Caco-2 (cell line): ENCODE data around the gene INAFM1. TPM values are rescaled to one million over a fixed set of nuclear protein-coding genes. Genes with fewer than 3 reads are reported as not detected.
A peak's percentile ranks its signal among the peaks of the same experiment; 100 is the strongest.

Source experiments
- BruUV-seq: library from RNA; stranded (reverse); fragments of 400-500 nt; replicated peaks from 2 replicates; lab custom pipeline; 2021; lab: Mats Ljungman, UMichigan
- CTCF ChIA-PET: fragments of 300-600 bp; sonication (Branson Sonifier 250); formaldehyde crosslinking; loops from one replicate; lab custom pipeline; 2022; ENCODE audit warnings: antibody characterized with exemption; lab: Charles Lee
- POLR2A ChIA-PET: fragments of 300-600 bp; sonication (Branson Sonifier 250); formaldehyde crosslinking; loops from one replicate; lab custom pipeline; 2022; ENCODE audit warnings: antibody characterized with exemption; lab: Charles Lee
- DNase-seq, 2 experiments: peaks; one replicate each; pipeline versions ENCODE4 v3.0.0 to v3.0.0-alpha.2; 2020 to 2022
- H3K27me3 ChIP-seq: replicated peaks from 2 replicates; pipeline ENCODE4 v1.6.0; 2011; ENCODE audit warnings: low read length; ENCODE audit not compliant: control insufficient read depth, insufficient read depth
- H3K36me3 ChIP-seq: 2 replicates; pipeline ENCODE4 v1.5.1; 2011; ENCODE audit warnings: low read length; ENCODE audit not compliant: control insufficient read depth, insufficient read depth
- H3K4me1 ChIP-seq: fragments of 250-450 bp; sonication (Bioruptor Pico); 2 replicates; pipeline ENCODE4 v1.5.1; 2020; ENCODE audit warnings: mild to moderate bottlenecking
- H3K4me3 ChIP-seq: 2 replicates; pipeline ENCODE4 v1.5.1; 2011; ENCODE audit warnings: low read depth, mild to moderate bottlenecking, control low read depth, low read length
- H3K9me3 ChIP-seq: fragments of 250-450 bp; sonication (Bioruptor Pico); 2 replicates; pipeline ENCODE4 v1.5.1; 2020; ENCODE audit warnings: mild to moderate bottlenecking, moderate library complexity
- H3K27ac Mint-ChIP-seq: one replicate; pipeline ENCODE4 v1.8.0; 2022; ENCODE audit warnings: mixed read lengths; ENCODE audit not compliant: unreplicated experiment
- H3K27me3 Mint-ChIP-seq: one replicate; pipeline ENCODE4 v1.8.0; 2022; ENCODE audit warnings: mixed read lengths; ENCODE audit not compliant: insufficient read depth, unreplicated experiment
- H3K36me3 Mint-ChIP-seq: one replicate; pipeline ENCODE4 v1.8.0; 2022; ENCODE audit warnings: mild to moderate bottlenecking, mixed read lengths; ENCODE audit not compliant: insufficient read depth, unreplicated experiment
- H3K4me1 Mint-ChIP-seq: one replicate; pipeline ENCODE4 v1.8.0; 2022; ENCODE audit warnings: low read depth, mixed read lengths; ENCODE audit not compliant: unreplicated experiment
- H3K4me3 Mint-ChIP-seq: one replicate; pipeline ENCODE4 v1.8.0; 2022; ENCODE audit warnings: mild to moderate bottlenecking, moderate library complexity, mixed read lengths; ENCODE audit not compliant: unreplicated experiment
- H3K9me3 Mint-ChIP-seq: one replicate; pipeline ENCODE4 v1.8.0; 2022; ENCODE audit warnings: mixed read lengths; ENCODE audit not compliant: unreplicated experiment
- intact Hi-C: fragments of 100-400 bp; cut with micrococcal nuclease; formaldehyde crosslinking; loops from one replicate; pipeline ENCODE4 v1.10.0; 2022; ENCODE audit not compliant: unreplicated experiment
- total RNA-seq: library from RNA; stranded (reverse); gene quantifications from 2 replicates; pipeline ENCODE4 v1.2.3, GENCODE V29; 2022
- TF ChIP-seq, protein P1 (sequence below), 2 experiments: fragments of 200-600 bp in 1 of 2; IDR thresholded peaks; 1 replicate in 1 of 2; 2 replicates in 1 of 2; pipeline versions ENCODE4 v1.5.1 to v1.8.0; 2011 to 2022; ENCODE audit warnings: antibody characterized with exemption in 1 of 2, control low read depth in 1 of 2, inconsistent platforms in 1 of 2, low read depth in 1 of 2, low read length in 1 of 2, mild to moderate bottlenecking in 1 of 2, moderate library complexity in 1 of 2; ENCODE audit not compliant: insufficient read depth in 1 of 2, severe bottlenecking in 1 of 2, unreplicated experiment in 1 of 2

INAFM1 gene
- total RNA-seq, 1 experiment from 2014 or later: 10.4 TPM

DNA sequence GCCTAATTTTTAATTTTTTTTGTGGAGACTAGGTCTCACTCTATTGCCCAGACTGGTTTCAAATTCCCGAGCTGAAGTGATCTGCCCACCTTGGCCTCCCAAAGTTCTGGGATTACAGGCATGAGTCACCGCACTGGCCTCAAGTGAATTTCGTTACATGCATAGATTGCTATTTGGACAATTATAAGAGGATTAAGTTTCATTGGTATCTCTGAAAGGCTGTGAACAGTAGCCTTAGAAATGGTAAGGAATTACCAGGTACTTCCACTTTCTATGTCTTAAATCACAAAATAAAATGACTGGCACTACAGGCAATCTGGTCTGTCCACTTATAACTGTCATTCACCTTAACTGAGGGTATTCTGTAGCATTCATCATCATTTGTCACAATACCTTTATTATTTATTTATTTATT, 21.2 kb upstream of the INAFM1 start:
- H3K9me3 ChIP-seq: no peaks in the 10 kb centered on the region
- no peaks in the 10 kb centered on the region for H3K36me3 ChIP-seq
- DNase-seq: no peak
- no peaks in the 10 kb centered on the region for H3K27me3 Mint-ChIP-seq
- peaks cover 40% of the 10 kb centered on the region for H3K36me3 Mint-ChIP-seq
- no peaks in the 10 kb centered on the region for H3K9me3 Mint-ChIP-seq
- CTCF ChIA-PET: interaction anchor here (0.6 to 1.2 kb wide), 2 partner anchors 9 to 27 kb away, joined by 3 to 5 read pairs; no protein-coding TSS in a partner anchor
- TF ChIP-seq, protein P1, sequence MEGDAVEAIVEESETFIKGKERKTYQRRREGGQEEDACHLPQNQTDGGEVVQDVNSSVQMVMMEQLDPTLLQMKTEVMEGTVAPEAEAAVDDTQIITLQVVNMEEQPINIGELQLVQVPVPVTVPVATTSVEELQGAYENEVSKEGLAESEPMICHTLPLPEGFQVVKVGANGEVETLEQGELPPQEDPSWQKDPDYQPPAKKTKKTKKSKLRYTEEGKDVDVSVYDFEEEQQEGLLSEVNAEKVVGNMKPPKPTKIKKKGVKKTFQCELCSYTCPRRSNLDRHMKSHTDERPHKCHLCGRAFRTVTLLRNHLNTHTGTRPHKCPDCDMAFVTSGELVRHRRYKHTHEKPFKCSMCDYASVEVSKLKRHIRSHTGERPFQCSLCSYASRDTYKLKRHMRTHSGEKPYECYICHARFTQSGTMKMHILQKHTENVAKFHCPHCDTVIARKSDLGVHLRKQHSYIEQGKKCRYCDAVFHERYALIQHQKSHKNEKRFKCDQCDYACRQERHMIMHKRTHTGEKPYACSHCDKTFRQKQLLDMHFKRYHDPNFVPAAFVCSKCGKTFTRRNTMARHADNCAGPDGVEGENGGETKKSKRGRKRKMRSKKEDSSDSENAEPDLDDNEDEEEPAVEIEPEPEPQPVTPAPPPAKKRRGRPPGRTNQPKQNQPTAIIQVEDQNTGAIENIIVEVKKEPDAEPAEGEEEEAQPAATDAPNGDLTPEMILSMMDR (IDR thresholded peaks at IDR 0.05; ENCODE audit: insufficient read depth in 1 of 2, low read depth in 1 of 2, low read length in 1 of 2, severe bottlenecking in 1 of 2, unreplicated experiment in 1 of 2): no peak
- intact Hi-C loops: loop anchor here (10.0 kb wide), 1 partner anchor 389 kb away; the partner anchor contains the start of gene ARHGAP35
- POLR2A ChIA-PET: no interaction called here
- H3K27me3 ChIP-seq: no peaks in the 10 kb centered on the region
- H3K4me3 Mint-ChIP-seq: no peak overlapping the region
- H3K4me1 ChIP-seq: peaks cover 17% of the 10 kb centered on the region
- no peak overlapping the region for H3K4me3 ChIP-seq
- peaks cover 18% of the 10 kb centered on the region for H3K4me1 Mint-ChIP-seq
- BruUV-seq: no TSS peak
- H3K27ac Mint-ChIP-seq: no peak overlapping the region

DNA sequence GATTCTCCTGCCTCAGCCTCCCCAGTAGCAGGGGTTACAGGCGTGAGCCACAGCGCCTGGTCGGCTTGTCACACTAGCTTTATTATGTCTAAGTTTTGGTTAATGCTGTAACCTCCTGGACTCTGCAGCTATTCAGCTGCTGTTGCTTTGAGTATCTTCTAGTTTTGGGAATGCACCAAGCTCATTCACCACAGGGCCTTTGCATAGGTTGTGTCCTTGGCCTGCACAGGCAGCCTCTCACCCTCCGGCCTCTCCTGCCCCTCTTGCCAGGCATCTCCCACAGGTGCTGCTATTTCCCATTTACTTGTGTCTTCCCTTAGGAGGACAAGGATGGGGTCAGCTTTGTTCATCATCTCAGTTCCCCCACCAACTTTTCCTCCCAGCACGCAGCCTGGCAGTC, 20.7 kb upstream of the INAFM1 start:
- Histone ChIP-seq H3K4me1 (peaks cover 22% of the 10 kb centered on the region), H3K27me3 (no peaks in the 10 kb centered on the region), H3K4me3 (no peak overlapping the region), H3K36me3 (no peaks in the 10 kb centered on the region), H3K9me3 (no peaks in the 10 kb centered on the region)
- Mint-ChIP-seq H3K27ac (no peak overlapping the region), H3K27me3 (no peaks in the 10 kb centered on the region), H3K9me3 (no peaks in the 10 kb centered on the region), H3K36me3 (peaks cover 44% of the 10 kb centered on the region), H3K4me3 (no peak overlapping the region), H3K4me1 (peaks cover 22% of the 10 kb centered on the region)
- POLR2A ChIA-PET: no interaction called here
- TF ChIP-seq, protein P1 (IDR thresholded peaks at IDR 0.05; ENCODE audit: insufficient read depth in 1 of 2, low read depth in 1 of 2, low read length in 1 of 2, severe bottlenecking in 1 of 2, unreplicated experiment in 1 of 2): no peak
- CTCF ChIA-PET: interaction anchor here (1.2 kb wide), 1 partner anchor 10 kb away, joined by 5 read pairs; no protein-coding TSS in a partner anchor
- no peak for DNase-seq
- BruUV-seq: no TSS peak
- intact Hi-C loops: loop anchor here (10.0 kb wide), 1 partner anchor 389 kb away; the partner anchor contains the start of gene ARHGAP35

DNA sequence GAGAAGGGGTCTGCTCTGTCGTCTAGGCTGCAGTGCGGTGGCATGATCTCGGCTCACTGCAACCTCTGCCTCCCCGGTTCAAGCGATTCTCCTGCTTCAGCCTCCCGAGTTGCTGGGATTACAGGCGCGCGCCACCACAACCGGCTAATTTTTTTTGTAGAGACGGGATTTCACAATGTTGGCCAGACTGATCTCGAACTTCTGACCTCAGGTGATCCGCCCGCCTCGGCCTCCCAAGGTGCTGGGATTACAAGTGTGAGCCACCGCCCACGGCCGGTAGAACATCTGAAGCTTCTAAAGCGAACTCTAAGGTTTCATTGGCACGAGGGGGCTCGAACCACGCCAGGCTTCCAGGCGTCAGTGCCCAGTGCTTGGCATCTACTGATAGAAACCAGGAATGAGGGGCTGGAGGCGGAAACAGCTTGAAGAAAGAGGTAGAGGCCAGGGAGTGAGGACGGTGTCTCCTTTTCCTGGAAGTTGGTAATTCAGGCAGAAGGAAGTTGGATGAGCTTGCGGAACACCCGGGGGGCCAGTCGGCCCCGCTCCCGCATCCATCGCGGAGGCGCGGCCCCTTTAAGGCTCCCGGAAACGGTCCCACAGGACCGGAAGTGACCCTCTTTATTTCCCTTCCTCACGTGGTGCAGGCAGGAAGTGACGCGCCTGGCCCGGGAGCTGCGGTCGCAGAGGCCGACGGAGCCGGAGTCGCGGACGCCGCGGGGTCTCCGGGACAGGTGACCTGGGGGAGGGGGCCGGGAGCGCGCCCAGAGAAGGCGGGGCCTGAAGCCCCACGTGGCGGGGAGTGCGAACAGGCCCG, 18.6 kb upstream of the INAFM1 start, which contains the start of gene CCDC9:
Gene CCDC9 (plus strand): TSS at position 647 of the 814 bp plus-strand sequence. CDS start 1,876 bp downstream, outside the sequence.
- TF ChIP-seq, protein P1 (IDR thresholded peaks at IDR 0.05; ENCODE audit: insufficient read depth in 1 of 2, low read depth in 1 of 2, low read length in 1 of 2, severe bottlenecking in 1 of 2, unreplicated experiment in 1 of 2): no peak
- ChIA-PET POLR2A (interaction anchor here (0.5 to 2.6 kb wide), 16 partner anchors 12 to 1788 kb away, joined by 3 to 71 read pairs (median 7); partner anchors contain the start of genes DHX34, FOSB, INAFM1 and PRKD2), CTCF (interaction anchor here (0.7 to 2.3 kb wide), 14 partner anchors 8 to 532 kb away, joined by 3 to 64 read pairs (median 4); partner anchors contain the start of genes DHX34 and INAFM1)
- Histone ChIP-seq H3K36me3 (peaks cover 3% of the 10 kb centered on the region), H3K4me3 (peak within 1 kb of the TSS; percentile 76), H3K9me3 (no peaks in the 10 kb centered on the region), H3K4me1 (peaks cover 22% of the 10 kb centered on the region), H3K27me3 (no peaks in the 10 kb centered on the region)
- Mint-ChIP-seq H3K4me3 (peak within 1 kb of the TSS; percentile 92), H3K27ac (peak within 1 kb of the TSS; percentile 96), H3K36me3 (peaks cover 55% of the 10 kb centered on the region), H3K9me3 (no peaks in the 10 kb centered on the region), H3K4me1 (peaks cover 17% of the 10 kb centered on the region), H3K27me3 (no peaks in the 10 kb centered on the region)
- intact Hi-C loops: loop anchor here (10.0 kb wide), 1 partner anchor 391 kb away; the partner anchor contains the start of gene ARHGAP35
- BruUV-seq: TSS peak; percentile 94
- DNase-seq: peak; percentile 99
